HG02678 (cell line): ENCODE results near the gene DCAF17.
"Not testable (repeated sequence)": the region's sequence is repeated elsewhere in the genome, so short reads cannot be mapped to it uniquely, and the experiment has no call there.

Experiments used
- ATAC-seq: cut with Tn5 transposase; IDR thresholded peaks from one replicate; pipeline ENCODE4 v1.9.1; 2021; ENCODE audit warnings: mild to moderate bottlenecking, moderate library complexity; ENCODE audit not compliant: unreplicated experiment

Gene DCAF17

GRCh38 chr2:171512014-171512413 is 78.0 kb downstream of the DCAF17 start:
- ATAC-seq = no peak

- no peak for ATAC-seq
Observed at GRCh38 chr2:171512683-171513195, 78.7 kb downstream of the DCAF17 start.

DNA sequence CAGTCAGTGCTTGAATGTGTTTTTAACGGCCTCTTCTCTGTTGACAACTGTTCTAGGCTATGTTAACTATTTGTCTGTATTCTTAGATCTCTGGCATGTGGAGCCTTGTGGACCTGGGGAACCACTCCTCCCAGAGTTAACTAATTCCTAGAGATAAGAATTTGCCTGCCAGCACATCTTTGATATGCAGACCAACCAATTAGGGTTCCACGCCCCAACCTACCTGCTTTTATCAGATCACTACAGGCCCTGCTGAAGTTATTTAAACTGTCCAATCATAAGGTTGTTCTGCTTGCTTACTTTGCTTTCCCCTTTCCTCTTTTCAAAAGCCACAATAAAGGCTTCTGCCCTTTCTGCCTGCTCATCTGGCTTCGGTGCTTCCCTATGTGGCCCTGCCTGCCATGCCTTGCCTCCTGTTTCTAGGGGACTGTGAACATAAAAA is 79.7 kb downstream of the DCAF17 start:
- peak; percentile 59 for ATAC-seq

DNA sequence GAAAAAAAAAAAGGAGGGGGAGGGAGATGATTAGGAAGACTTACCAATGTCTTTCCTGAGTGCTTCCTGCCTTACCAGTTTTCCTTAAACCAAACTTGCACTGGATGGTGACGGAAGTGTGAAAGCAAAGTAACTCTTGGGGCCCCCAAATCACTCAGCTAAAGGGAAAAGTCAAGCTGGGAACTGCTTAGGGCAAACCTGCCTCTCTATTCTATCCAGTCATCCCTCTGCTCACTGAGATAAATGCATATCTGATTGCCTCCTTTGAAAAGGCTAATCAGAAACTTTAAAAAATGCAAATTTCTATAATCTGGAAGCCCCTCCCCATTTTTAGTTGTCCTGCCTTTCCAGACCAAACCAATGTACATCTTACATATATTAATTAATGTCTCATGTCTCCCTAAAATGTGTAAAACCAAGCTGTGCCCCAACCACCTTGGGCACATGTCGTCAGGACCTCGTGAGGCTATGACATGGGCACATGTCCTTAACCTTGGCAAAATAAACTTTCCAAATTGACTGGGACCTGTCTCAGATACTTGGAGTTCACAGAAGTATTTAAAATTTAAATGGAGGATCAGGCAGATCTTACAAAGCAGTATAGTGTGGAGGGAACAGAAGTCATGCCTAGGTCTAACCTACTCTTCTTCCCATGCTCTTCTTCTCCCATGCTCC is 81.0 kb downstream of the DCAF17 start:
- no peak for ATAC-seq

GRCh38 chr2:171515672-171516298 is 81.8 kb downstream of the DCAF17 start:
- ATAC-seq = no peak

GRCh38 chr2:171516793-171517192 is 82.8 kb downstream of the DCAF17 start:
- no peak for ATAC-seq

DNA sequence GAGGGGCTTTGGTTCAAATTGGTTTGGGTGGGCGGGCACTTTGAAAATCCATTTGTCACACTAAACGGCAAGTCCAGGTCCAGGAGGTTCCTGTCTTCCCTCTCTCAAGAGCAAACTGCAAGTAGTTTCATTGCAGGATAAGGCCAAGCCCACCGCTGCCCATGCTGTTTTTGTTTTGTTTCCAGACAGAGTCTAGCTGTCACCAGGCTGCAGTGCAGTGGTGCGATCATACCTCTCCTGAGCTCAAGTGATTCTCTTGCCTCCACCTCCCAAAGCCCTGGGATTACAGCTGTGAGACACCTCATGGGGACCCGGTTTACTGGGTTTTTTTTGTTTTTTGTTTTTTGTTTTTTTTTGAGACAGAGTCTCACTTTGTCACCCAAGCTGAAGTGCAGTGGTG is 86.4 kb downstream of the DCAF17 start:
- no peak for ATAC-seq

DNA sequence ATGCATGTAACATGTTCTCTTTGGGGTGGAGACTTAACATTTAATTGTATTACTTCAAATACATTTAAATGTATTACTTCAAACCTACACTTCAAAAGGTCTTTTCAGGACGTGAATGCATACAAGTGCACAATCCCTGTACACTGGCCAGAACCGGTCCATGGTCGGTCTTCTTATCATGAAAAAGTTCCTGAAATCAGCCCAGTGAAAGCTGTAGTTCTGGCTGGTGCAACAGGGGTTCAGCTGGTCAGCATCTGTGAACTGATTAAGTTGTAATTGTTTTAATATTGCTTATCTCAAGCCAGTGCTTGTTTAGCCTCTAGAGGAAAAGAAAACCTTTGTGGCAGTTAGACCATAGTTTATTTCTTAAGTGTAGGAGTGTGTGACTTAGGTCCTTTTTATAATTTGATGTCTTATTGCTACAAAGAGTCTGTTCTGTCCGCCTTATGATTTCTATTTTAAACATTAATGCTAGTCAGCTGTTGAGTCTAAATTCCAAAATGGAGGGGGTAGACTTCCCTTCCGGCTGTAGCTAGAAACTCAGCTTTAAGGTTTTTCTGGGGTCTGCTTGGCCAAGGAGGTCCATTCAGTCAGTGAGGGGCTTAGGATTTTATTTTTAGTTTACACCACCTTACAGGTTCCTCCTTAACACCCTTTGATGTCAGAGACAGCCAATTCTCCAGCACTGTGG is 87.5 kb downstream of the DCAF17 start:
- ATAC-seq = no peak

DNA sequence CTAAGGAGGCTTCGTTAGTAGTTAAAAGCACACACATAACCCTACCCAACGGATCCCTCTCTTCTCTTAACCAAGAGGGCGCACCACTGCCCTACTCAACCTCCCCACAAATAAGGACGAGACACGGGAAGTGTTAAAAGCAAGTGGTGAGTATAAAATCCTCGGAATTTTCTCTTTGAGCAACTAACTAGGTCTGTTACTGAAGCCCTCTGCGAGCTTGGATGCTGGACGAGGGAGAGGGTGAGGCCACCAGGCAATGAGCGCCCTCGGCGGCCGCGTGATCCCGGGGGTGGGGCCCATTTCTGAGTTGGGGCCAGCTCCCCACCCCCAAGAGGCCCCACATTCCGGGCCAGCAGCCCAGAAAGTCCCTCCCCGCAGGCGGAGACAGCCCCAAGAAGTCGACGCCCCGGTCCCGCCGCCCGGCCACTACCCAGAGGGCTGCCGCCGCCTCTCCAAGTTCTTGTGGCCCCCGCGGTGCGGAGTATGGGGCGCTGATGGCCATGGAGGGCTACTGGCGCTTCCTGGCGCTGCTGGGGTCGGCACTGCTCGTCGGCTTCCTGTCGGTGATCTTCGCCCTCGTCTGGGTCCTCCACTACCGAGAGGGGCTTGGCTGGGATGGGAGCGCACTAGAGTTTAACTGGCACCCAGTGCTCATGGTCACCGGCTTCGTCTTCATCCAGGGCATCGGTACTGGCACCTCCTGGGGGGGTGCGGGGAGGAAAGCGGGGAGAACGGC is 88.2 kb downstream of the DCAF17 start, which contains the start of gene CYBRD1:
Gene CYBRD1 (plus strand): TSS at position 423 of the 736 bp plus-strand sequence. CDS start 72 bp downstream, at position 495.
- peak; percentile 59 for ATAC-seq

DNA sequence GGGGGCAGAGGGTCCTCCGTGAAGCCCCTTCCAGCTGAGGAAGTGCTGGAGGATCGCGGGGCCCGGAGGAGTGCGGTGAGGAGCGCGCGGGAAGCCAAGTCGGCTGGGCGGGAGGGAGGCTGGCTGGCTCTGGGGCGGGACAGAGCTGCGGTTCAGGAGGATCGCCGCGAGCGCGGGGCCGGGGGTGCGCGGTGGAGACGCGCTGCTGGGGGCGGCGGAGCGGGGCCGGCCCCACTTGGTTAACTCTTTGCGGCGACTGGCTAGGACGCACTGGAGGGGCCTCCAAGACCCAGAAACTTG is 88.7 kb downstream of the DCAF17 start:
- ATAC-seq = peak; percentile 24

DNA sequence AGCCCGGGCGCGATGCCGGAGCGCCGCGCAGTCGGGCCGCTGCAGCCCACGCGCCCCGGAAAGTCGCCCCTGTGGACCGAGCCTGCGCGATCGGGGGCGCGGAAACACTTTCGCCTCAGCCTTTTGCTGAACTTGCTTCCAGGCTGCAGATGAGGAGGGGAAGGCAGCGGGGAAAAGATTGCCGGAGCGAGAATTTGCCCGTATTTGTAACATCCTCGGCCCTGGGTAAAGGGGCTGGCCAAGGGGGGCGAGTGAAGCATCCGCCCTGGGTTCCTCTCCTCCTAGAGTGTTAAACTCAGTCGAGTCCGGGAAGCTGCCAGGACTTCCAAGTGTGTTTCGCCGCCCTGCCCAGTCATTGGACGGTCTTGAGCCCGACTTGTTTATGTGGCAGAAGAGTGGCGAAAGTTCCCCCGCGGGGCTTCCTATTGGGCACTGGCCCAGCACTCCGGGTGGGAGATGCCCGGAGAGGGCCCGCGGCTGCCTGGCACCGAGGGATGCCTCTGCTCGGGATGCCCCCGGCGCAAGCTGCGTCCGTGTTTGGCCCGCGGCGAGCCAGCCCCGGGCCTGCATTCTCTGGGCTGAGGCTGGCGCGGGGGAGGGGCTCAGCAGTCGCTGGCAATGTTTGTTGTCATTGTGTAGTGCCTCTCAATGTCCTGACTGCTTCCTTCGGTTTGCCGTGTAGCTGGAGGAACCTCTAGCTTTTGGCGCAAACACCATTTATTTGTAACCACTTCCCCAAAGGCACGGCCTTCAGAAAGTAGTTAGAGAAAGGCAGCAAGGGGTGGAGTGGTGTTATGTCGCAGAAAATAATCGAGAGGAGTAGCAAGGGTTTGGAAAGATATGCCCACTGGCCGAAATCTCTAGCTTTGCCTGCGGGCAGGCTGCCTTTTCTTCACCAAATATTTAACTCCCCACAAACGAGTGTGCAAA is 89.3 kb downstream of the DCAF17 start:
- peak; percentile 42 for ATAC-seq

DNA sequence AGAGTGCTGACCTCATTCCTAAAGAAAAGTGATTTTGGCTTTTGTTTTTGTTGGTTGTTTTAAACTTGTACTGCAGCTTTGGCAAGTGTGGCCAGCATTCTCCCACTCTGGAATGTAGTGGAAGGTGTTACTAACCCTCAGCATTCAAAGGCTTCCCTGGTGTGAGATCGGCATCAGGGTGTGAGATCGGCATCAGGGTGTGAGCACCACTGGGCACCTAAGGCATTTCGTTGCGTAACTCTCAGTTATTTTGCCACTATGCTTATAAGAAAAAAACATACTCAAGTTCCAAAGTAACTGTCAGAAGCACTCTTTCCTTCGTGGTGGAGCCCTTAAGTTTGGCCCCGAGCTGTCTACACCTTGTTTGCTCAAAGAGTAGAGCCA is 90.0 kb downstream of the DCAF17 start:
- no peak for ATAC-seq

DNA sequence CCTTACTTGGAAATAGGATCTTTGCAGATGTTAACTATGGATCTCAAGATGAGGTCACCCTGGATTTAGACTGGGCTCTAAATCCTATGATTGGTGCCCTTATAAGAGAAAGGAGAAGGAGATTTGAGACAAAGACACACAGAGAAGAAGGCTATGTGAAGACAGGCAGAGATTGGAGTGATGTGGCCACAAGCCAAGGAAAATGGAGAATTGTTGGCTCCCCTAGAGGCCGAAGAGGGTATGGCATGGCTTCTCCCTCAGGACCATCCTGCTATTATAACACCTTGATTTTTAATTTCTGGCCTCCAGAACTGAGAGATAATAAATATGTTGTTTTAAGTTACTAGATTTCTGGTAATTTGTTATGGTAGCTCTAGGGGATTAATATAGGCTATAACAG is 95.9 kb downstream of the DCAF17 start:
- no peak for ATAC-seq

DNA sequence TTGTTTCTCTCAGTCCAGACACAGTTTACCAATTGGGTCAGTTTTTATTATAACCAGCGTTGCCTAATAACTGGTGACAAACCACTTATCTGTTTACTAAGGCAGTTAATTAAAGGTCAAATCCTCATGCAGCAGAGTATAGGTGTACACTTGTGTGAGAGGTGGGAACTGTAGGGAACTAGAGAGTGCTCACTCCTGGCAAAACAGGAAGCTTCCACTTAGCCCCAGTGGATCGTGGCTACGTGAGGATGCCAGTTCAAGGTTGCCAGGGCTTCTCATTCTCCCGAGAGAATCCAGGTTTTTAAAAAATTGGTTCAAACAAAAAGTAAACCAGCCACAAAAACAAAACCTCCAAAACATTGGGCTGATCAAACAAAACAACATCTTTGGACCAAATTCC is 96.4 kb downstream of the DCAF17 start:
- ATAC-seq = no peak

- ATAC-seq = not testable (repeated sequence)
Observed at GRCh38 chr2:171530859-171531258, 96.8 kb downstream of the DCAF17 start.

GRCh38 chr2:171531291-171531690 is 97.3 kb downstream of the DCAF17 start:
- no peak for ATAC-seq

GRCh38 chr2:171531836-171532450 is 97.9 kb downstream of the DCAF17 start:
- no peak for ATAC-seq

- ATAC-seq = no peak
Observed at GRCh38 chr2:171533331-171533730, 99.3 kb downstream of the DCAF17 start.
